Body of pancreas (tissue), 4 donors: ENCODE data around the gene CCDC137.

Source experiments
- POLR2A ChIP-seq, 3 donors: fragments of 450-650 bp; IDR thresholded peaks; one replicate each; pipeline ENCODE4 v1.6.1; 2016; ENCODE audit warnings: antibody characterized with exemption in 3 of 3, mild to moderate bottlenecking in 2 of 3
- TF ChIP-seq, protein P1 (sequence below), 7 experiments: fragments of 450-650 bp in 4 of 7; fragments of 200-600 bp in 3 of 7; sonication (generic) in 3 of 7; IDR thresholded peaks; one replicate each; pipeline ENCODE4 v1.5.1; 2016 to 2019; ENCODE audit warnings: antibody characterized with exemption in 7 of 7

DNA sequence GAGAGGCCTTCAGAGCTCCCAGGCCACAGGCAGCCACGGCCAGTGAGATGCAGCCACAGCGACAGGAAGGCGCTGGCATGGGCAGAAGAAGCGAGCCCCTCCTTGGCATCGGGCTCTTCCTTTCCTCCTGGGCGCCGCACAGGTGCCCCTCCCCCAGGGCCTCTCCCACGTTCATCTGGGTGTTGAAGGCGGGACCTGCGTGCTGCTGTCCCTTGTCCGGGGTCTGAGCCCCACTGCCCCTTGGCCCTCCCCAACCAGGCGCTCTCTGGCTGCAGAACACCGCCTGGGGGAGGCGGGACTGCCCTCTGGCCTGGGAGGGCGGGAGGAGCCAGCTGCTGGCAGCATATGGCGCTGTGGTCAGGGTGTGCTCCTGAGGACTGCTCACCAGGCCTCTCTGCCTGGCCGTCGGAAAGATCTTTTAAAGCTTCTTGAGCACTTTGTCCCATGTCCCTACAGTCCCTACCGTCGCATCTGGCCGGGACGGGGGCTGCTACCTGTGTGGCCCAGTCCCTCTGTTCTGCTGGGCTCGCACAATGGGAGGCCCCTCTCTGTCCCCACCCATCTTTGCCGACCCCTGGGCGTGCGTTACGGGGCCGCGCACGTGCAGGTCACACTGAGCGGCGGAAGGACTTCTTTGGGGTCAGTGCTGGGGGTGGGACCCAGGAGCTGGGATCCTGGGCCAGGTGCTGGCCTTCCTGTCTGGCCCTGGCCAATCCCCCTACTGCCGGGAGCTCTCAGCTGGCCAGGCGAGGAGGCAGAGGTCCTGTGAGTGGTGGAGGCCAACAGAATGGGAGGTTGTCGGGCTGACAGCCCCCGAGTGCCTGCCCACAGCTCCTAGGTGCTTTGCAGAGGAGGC, 47.2 kb downstream of the CCDC137 start:
- TF ChIP-seq, protein P1, sequence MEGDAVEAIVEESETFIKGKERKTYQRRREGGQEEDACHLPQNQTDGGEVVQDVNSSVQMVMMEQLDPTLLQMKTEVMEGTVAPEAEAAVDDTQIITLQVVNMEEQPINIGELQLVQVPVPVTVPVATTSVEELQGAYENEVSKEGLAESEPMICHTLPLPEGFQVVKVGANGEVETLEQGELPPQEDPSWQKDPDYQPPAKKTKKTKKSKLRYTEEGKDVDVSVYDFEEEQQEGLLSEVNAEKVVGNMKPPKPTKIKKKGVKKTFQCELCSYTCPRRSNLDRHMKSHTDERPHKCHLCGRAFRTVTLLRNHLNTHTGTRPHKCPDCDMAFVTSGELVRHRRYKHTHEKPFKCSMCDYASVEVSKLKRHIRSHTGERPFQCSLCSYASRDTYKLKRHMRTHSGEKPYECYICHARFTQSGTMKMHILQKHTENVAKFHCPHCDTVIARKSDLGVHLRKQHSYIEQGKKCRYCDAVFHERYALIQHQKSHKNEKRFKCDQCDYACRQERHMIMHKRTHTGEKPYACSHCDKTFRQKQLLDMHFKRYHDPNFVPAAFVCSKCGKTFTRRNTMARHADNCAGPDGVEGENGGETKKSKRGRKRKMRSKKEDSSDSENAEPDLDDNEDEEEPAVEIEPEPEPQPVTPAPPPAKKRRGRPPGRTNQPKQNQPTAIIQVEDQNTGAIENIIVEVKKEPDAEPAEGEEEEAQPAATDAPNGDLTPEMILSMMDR (IDR thresholded peaks at IDR 0.05) = peak in 1 of 7 experiments; percentile 2
- no peak for TF ChIP-seq POLR2A (IDR thresholded peaks at IDR 0.05)
